Activated CD8-positive, alpha-beta memory T cell treated with anti-CD3 and anti-CD28 coated beads, Interleukin-2, amount 50 U/mL, for 1 hour (primary cell): Measurements from ENCODE around the gene NINL.
"Not testable (repeated sequence)": the region's sequence is repeated elsewhere in the genome, so short reads cannot be mapped to it uniquely, and the experiment has no call there.

Experiments
- DNase-seq: peaks from one replicate; pipeline ENCODE4 v3.0.0-alpha.2; 2020; ENCODE audit errors: extremely low read depth

The NINL gene

GRCh38 chr20:25552977-25553376, 32.4 kb downstream of the NINL start:
- no peak for DNase-seq

GRCh38 chr20:25551413-25552215, 33.7 kb downstream of the NINL start:
- no peak for DNase-seq

- not testable (repeated sequence) for DNase-seq
These were observed 34.5 kb downstream of the NINL start for GRCh38 chr20:25550645-25551337.

- no peak for DNase-seq
These were observed 35.4 kb downstream of the NINL start for GRCh38 chr20:25549843-25550477.

- DNase-seq = no peak
These were observed 36.1 kb downstream of the NINL start for GRCh38 chr20:25549172-25549773.

GRCh38 chr20:25548613-25549086, 36.7 kb downstream of the NINL start:
- DNase-seq = no peak

GRCh38 chr20:25547999-25548398, 37.3 kb downstream of the NINL start:
- DNase-seq = no peak

- DNase-seq = no peak
These were observed 38.3 kb downstream of the NINL start for GRCh38 chr20:25547063-25547462.

GRCh38 chr20:25546048-25546447, 39.3 kb downstream of the NINL start:
- DNase-seq = no peak

- no peak for DNase-seq
These were observed 40.2 kb downstream of the NINL start for GRCh38 chr20:25545171-25545570.

GRCh38 chr20:25544734-25545133, 40.6 kb downstream of the NINL start:
- DNase-seq = no peak

GRCh38 chr20:25544311-25544710, 41.0 kb downstream of the NINL start:
- no peak for DNase-seq

GRCh38 chr20:25543068-25543467, 42.3 kb downstream of the NINL start:
- DNase-seq = no peak

- no peak for DNase-seq
These were observed 43.7 kb downstream of the NINL start for GRCh38 chr20:25541676-25542075.

- DNase-seq = no peak
These were observed 45.3 kb downstream of the NINL start for GRCh38 chr20:25539742-25540672.

- no peak for DNase-seq
These were observed 46.3 kb downstream of the NINL start for GRCh38 chr20:25538838-25539665.

- DNase-seq = no peak
These were observed 47.4 kb downstream of the NINL start for GRCh38 chr20:25537890-25538289.

- no peak for DNase-seq
These were observed 49.6 kb downstream of the NINL start for GRCh38 chr20:25535762-25536161.

GRCh38 chr20:25534845-25535244, 50.5 kb downstream of the NINL start:
- no peak for DNase-seq
